HUES6 (cell line): ENCODE measurements around the gene POLDIP3.
"Not testable (repeated sequence)": the region's sequence is repeated elsewhere in the genome, so short reads cannot be mapped to it uniquely, and the experiment has no call there.

Source experiments
- H3K27ac ChIP-seq: 2 replicates; pipeline ENCODE4 v1.7.0; 2013; ENCODE audit warnings: low read depth, mild to moderate bottlenecking, low read length, inconsistent platforms
- H3K27me3 ChIP-seq: 2 replicates; pipeline ENCODE4 v1.6.1; 2013; ENCODE audit warnings: low read length; ENCODE audit not compliant: control insufficient read depth, insufficient read depth
- H3K36me3 ChIP-seq: 2 replicates; pipeline ENCODE4 v1.6.1; 2013; ENCODE audit warnings: low read length; ENCODE audit not compliant: control insufficient read depth, insufficient read depth
- H3K4me1 ChIP-seq: 2 replicates; pipeline ENCODE4 v1.6.1; 2013; ENCODE audit warnings: low read length; ENCODE audit not compliant: control insufficient read depth, insufficient read depth
- H3K4me3 ChIP-seq: 2 replicates; pipeline ENCODE4 v1.5.1; 2013; ENCODE audit warnings: low read depth, low read length
- H3K9ac ChIP-seq: one replicate; pipeline ENCODE4 v1.6.1; 2013; ENCODE audit warnings: mild to moderate bottlenecking, low read length
- H3K9me3 ChIP-seq: 2 replicates; pipeline ENCODE4 v1.6.1; 2013; ENCODE audit warnings: low read depth, low read length; ENCODE audit not compliant: control insufficient read depth, insufficient read depth

POLDIP3 gene

GRCh38 chr22:42581762-42582716, 32.6 kb downstream of the POLDIP3 start:
- no peaks in the 10 kb centered on the region for H3K9me3 ChIP-seq
- peaks cover 6% of the 10 kb centered on the region; the same call in 1 of the 2 replicates for H3K4me1 ChIP-seq
- peak overlapping the region; percentile 96 for H3K9ac ChIP-seq
- H3K36me3 ChIP-seq: peaks cover 68% of the 10 kb centered on the region
- H3K27me3 ChIP-seq: no peaks in the 10 kb centered on the region
- H3K27ac ChIP-seq: peak overlapping the region; percentile 85; the same call in 1 of the 2 replicates
- peak overlapping the region; percentile 85 for H3K4me3 ChIP-seq

DNA sequence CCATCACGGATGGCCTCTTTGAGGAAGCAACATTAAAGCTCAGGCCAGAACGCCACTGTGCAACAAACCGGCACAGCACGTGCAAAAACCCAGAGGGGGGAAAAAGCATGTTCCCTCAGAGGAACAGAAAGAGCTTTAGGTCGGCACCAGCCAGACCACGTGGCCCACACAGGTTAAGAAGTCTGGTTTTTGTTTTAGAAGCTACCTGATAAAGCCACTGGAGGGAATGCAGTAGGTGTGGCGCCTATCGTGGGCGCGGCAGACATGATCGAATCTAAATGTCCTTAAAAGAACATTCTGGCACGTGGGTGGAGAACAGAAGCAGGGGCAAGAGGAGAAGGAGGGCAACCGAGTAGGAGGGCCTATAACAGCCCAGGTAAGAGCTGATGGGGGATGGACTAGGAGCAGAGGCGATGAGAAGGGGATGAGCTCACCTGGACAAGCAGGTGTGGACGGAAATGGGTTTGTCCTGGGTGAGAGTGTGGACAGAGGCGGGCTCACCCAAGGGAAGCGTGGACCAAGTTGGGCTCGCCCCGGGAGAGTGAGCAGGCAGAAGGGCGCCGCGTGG, 33.4 kb downstream of the POLDIP3 start:
- Histone ChIP-seq H3K4me3 (peak overlapping the region; percentile 85), H3K9ac (peak overlapping the region; percentile 96), H3K27ac (peak overlapping the region; percentile 85; the same call in 1 of the 2 replicates), H3K36me3 (peaks cover 62% of the 10 kb centered on the region)
- not testable (repeated sequence) for H3K9me3 ChIP-seq, H3K27me3 ChIP-seq, H3K4me1 ChIP-seq

DNA sequence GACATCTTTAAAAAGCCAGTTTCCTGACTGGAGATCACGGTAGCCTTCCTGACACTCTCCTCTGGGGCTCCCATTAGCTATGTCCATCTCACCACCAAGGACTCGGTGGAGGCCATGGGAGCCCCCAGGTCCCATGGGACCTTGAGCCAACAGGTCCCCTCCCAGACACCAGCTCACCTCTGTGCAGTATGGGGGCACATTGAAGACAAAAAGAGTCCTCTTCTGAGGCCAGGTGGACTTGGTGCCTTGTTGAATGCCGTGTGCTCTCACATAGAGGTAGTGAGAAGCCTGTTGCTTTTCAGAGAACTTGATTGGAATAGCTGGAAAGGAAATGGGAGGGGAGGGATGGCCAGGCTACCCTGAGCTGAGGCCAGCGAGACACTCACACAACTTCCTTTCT, 34.6 kb downstream of the POLDIP3 start:
- H3K27me3 ChIP-seq, H3K4me3 ChIP-seq, H3K27ac ChIP-seq, H3K4me1 ChIP-seq, H3K9ac ChIP-seq, H3K9me3 ChIP-seq: not testable (repeated sequence)
- H3K36me3 ChIP-seq: peaks cover 55% of the 10 kb centered on the region

GRCh38 chr22:42577623-42578240, 37.0 kb downstream of the POLDIP3 start:
- no peak overlapping the region for H3K9ac ChIP-seq
- no peaks in the 10 kb centered on the region for H3K9me3 ChIP-seq
- no peak overlapping the region for H3K4me3 ChIP-seq
- H3K27me3 ChIP-seq: no peaks in the 10 kb centered on the region
- H3K4me1 ChIP-seq: peaks cover 6% of the 10 kb centered on the region; the same call in 1 of the 2 replicates
- H3K36me3 ChIP-seq: peaks cover 49% of the 10 kb centered on the region
- no peak overlapping the region for H3K27ac ChIP-seq

- not testable (repeated sequence) for H3K4me3 ChIP-seq, H3K27ac ChIP-seq, H3K27me3 ChIP-seq, H3K9ac ChIP-seq, H3K4me1 ChIP-seq, H3K9me3 ChIP-seq
- peaks cover 53% of the 10 kb centered on the region for H3K36me3 ChIP-seq
These were observed 37.5 kb downstream of the POLDIP3 start for GRCh38 chr22:42577141-42577540.

- H3K36me3 ChIP-seq: peaks cover 56% of the 10 kb centered on the region
- H3K27ac ChIP-seq, H3K9me3 ChIP-seq, H3K9ac ChIP-seq, H3K4me1 ChIP-seq, H3K27me3 ChIP-seq, H3K4me3 ChIP-seq: not testable (repeated sequence)
These were observed 38.6 kb downstream of the POLDIP3 start for GRCh38 chr22:42575996-42576574.

DNA sequence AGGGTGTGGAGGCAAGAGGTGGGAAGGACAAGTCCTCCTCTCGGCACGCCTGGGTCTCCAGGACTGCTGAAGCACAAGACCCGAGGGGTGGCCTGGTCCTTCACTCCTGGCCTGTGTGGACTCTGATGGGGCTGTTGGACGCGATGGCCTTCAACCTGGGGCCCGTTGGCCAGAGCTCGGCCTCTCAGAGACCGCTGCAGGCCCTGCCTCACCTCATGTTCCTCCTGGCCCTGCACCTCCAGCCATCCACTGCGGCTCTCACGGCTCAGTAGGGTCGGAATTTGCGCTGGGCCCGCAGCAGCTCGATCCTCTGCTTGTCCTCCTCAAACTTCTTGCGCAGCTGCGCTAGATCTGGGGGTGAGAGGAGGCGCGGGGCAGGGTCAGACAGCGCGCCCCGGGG, 40.2 kb downstream of the POLDIP3 start:
- H3K36me3 ChIP-seq: peaks cover 63% of the 10 kb centered on the region
- H3K4me1 ChIP-seq, H3K4me3 ChIP-seq, H3K9ac ChIP-seq, H3K9me3 ChIP-seq, H3K27me3 ChIP-seq, H3K27ac ChIP-seq: not testable (repeated sequence)

GRCh38 chr22:42574046-42574445, 40.6 kb downstream of the POLDIP3 start:
- H3K27me3 ChIP-seq, H3K9me3 ChIP-seq, H3K27ac ChIP-seq, H3K4me3 ChIP-seq, H3K9ac ChIP-seq, H3K4me1 ChIP-seq: not testable (repeated sequence)
- peaks cover 65% of the 10 kb centered on the region for H3K36me3 ChIP-seq

DNA sequence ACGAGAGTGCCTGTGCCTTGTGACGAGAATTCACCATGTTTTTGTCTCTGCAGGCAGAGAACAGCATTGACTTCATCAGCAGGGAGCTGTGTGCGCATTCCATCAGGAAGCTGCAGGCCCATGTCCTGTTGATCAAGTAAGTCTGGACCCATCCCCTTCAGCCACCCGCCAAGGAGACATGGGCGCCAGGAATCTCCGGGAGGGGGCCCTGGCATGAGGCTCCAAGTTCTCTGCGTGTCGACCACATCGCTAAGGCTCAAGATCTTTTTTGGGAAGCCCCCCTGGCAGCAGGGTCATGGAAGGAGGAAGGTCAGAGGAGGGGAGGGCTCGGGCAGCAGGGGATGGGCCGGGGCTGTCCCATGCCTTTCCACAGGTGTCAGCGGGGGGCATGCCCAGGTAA, 43.6 kb downstream of the POLDIP3 start:
- not testable (repeated sequence) for H3K27ac ChIP-seq, H3K9me3 ChIP-seq, H3K27me3 ChIP-seq, H3K4me3 ChIP-seq, H3K9ac ChIP-seq, H3K4me1 ChIP-seq
- H3K36me3 ChIP-seq: peaks cover 45% of the 10 kb centered on the region

DNA sequence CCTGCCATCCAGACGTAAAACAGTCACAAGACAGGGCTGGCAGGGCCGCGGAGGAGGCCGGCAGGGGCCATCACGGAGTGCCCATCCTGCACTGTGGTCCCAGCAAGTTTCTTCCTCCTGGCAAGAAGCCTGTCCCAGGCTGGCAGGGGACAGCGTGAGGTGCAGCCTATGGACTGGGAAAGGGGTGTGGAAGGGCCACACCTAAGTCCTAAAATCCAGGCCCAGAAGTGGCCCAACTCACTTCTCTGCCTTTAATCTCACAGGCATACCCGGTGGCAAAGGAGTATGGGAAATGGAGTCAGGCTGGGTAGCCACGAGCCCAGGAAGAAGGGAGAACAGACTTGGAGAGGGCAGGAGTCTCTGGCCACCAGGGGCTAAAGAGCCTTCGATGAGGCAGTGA, 44.1 kb downstream of the POLDIP3 start:
- not testable (repeated sequence) for H3K9me3 ChIP-seq, H3K4me1 ChIP-seq, H3K4me3 ChIP-seq, H3K27me3 ChIP-seq, H3K27ac ChIP-seq, H3K9ac ChIP-seq
- peaks cover 44% of the 10 kb centered on the region for H3K36me3 ChIP-seq

GRCh38 chr22:42567950-42568349, 46.7 kb downstream of the POLDIP3 start:
- not testable (repeated sequence) for H3K27ac ChIP-seq, H3K27me3 ChIP-seq, H3K9me3 ChIP-seq, H3K4me1 ChIP-seq, H3K4me3 ChIP-seq, H3K9ac ChIP-seq
- peaks cover 28% of the 10 kb centered on the region for H3K36me3 ChIP-seq
